Measurements from ENCODE around the gene RAB6A.
A peak's percentile ranks its signal among the peaks of the same experiment; 100 is the strongest.
"Not testable (repeated sequence)": the region's sequence is repeated elsewhere in the genome, so short reads cannot be mapped to it uniquely, and the experiment has no call there.

Gene RAB6A

GRCh38 chr11:73760679-73761402, at the start of gene RAB6A:
Gene RAB6A, minus strand, starts transcription at chr11:73761074. Its CDS starts 439 bp downstream, at chr11:73760635.
- peak; percentile 99 for DNase-seq (ENCODE audit: low spot score)

- DNase-seq (ENCODE audit: low spot score), result no peak
Measured at GRCh38 chr11:73810637-73811036, 49.8 kb upstream of the RAB6A start.

- DNase-seq (ENCODE audit: low spot score), result no peak
Measured at GRCh38 chr11:73808052-73808451, 47.2 kb upstream of the RAB6A start.

- no peak for DNase-seq (ENCODE audit: low spot score)
Measured at GRCh38 chr11:73804712-73805111, 43.8 kb upstream of the RAB6A start.

GRCh38 chr11:73801136-73801535, 40.3 kb upstream of the RAB6A start:
- DNase-seq (ENCODE audit: low spot score), result no peak

- DNase-seq (ENCODE audit: low spot score), result no peak
Measured at GRCh38 chr11:73800276-73800806, 39.5 kb upstream of the RAB6A start.

GRCh38 chr11:73797457-73797856, 36.6 kb upstream of the RAB6A start:
- DNase-seq (ENCODE audit: low spot score), result no peak

- DNase-seq (ENCODE audit: low spot score), result peak; percentile 57
Measured at GRCh38 chr11:73795925-73796632, 35.2 kb upstream of the RAB6A start.

GRCh38 chr11:73792584-73792983, 31.7 kb upstream of the RAB6A start:
- DNase-seq (ENCODE audit: low spot score), result no peak

GRCh38 chr11:73789279-73789670, 28.4 kb upstream of the RAB6A start:
- DNase-seq (ENCODE audit: low spot score), result no peak

GRCh38 chr11:73787643-73788558, 27.0 kb upstream of the RAB6A start, which contains the start of gene MRPL48:
Gene MRPL48, plus strand, starts transcription at chr11:73787874. Its CDS starts 98 bp downstream, at chr11:73787972.
- peak; percentile 91 for DNase-seq (ENCODE audit: low spot score)

GRCh38 chr11:73787051-73787642, 26.3 kb upstream of the RAB6A start:
- DNase-seq (ENCODE audit: low spot score), result no peak

- DNase-seq (ENCODE audit: low spot score), result not testable (repeated sequence)
Measured at GRCh38 chr11:73785467-73785866, 24.6 kb upstream of the RAB6A start.

GRCh38 chr11:73784734-73785133, 23.9 kb upstream of the RAB6A start:
- DNase-seq (ENCODE audit: low spot score), result no peak

- DNase-seq (ENCODE audit: low spot score), result no peak
Measured at GRCh38 chr11:73784080-73784634, 23.3 kb upstream of the RAB6A start.

GRCh38 chr11:73783483-73784020, 22.7 kb upstream of the RAB6A start:
- DNase-seq (ENCODE audit: low spot score), result no peak

GRCh38 chr11:73781303-73781702, 20.4 kb upstream of the RAB6A start:
- no peak for DNase-seq (ENCODE audit: low spot score)

- DNase-seq (ENCODE audit: low spot score), result peak; percentile 97
Measured at GRCh38 chr11:73779084-73779902, 18.4 kb upstream of the RAB6A start.

- not testable (repeated sequence) for DNase-seq (ENCODE audit: low spot score)
Measured at GRCh38 chr11:73770811-73771210, 9.9 kb upstream of the RAB6A start.

- no peak for DNase-seq (ENCODE audit: low spot score)
Measured at GRCh38 chr11:73766763-73767162, 5.9 kb upstream of the RAB6A start.

Measured in ecto neural progenitor cell (in vitro differentiated cells).